ENCODE results near the gene PARP15.

- no peak for TF ChIP-seq GATA1 (IDR thresholded peaks at IDR 0.05; ENCODE audit: low read depth, low read length)
- no peak for TF ChIP-seq POLR2A (IDR thresholded peaks at IDR 0.05; ENCODE audit: low read length)
Measured at GRCh38 chr3:122587572-122587971, 10.1 kb downstream of the PARP15 start.

Measured in erythroblast (primary cell).